ENCODE measurements around the gene C1orf185. TPM values are rescaled to one million over a fixed set of nuclear protein-coding genes. Genes with fewer than 3 reads are reported as not detected.
"Not testable (repeated sequence)": the region's sequence is repeated elsewhere in the genome, so short reads cannot be mapped to it uniquely, and the experiment has no call there.

The C1orf185 gene
- total and polyA plus RNA-seq, 2 experiments from 2014 or later: not detected

GRCh38 chr1:51158263-51158662 is 56.2 kb downstream of the C1orf185 start:
- Histone ChIP-seq H3K9me2 (replicated peaks; ENCODE audit: insufficient read depth) (no peaks in the 10 kb centered on the region), H3K27me3 (no peaks in the 10 kb centered on the region), H4K20me1 (ENCODE audit: insufficient read depth, poor library complexity, severe bottlenecking) (no peaks in the 10 kb centered on the region), H3K4me3 (no peak overlapping the region), H2AFZ (no peak overlapping the region), H3K27ac (no peak overlapping the region), H3K9me3 (ENCODE audit: low read depth) (no peaks in the 10 kb centered on the region), H3K4me2 (no peak overlapping the region), H3K4me1 (ENCODE audit: insufficient read depth) (no peaks in the 10 kb centered on the region), H3K36me3 (replicated peaks; ENCODE audit: insufficient read depth, low read depth) (no peaks in the 10 kb centered on the region), H3K79me2 (no peaks in the 10 kb centered on the region)
- no peak for DNase-seq (ENCODE audit: low spot score)
- WGBS (ENCODE audit: low lambda C conversion rate, missing lambda C conversion rate): 94% methylated on average over 4 of the region's 4 CpGs
- no peak for TF ChIP-seq EZH2 (IDR thresholded peaks at IDR 0.05; ENCODE audit: borderline replicate concordance)
- TF ChIP-seq EZH2phosphoT487 (IDR thresholded peaks at IDR 0.05; ENCODE audit: low read depth, severe bottlenecking, unreplicated experiment): no peak
- no peak for TF ChIP-seq CTCF (IDR thresholded peaks at IDR 0.05; ENCODE audit: poor library complexity)

DNA sequence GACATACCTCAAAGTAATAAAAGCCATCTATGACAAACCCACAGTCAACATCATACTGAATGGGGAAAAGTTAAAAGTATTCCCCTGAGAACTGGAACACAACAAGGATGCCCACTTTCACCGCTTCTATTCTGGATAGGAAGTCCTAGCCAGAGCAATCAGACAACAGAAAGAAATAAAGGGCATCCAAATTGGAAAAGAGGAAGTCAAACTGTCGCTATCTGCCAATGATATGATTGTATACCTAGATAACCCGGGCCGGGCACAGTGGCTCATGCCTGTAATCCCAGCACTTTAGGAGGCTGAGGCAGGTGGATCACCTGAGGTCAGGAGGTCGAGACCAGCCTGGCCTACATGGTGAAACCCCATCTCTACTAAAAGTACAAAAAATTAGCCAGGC is 60.5 kb downstream of the C1orf185 start:
- H3K9me2 ChIP-seq (replicated peaks; ENCODE audit: insufficient read depth); H2AFZ ChIP-seq; H3K27me3 ChIP-seq; H3K9me3 ChIP-seq (ENCODE audit: low read depth); H3K27ac ChIP-seq; H3K4me1 ChIP-seq (ENCODE audit: insufficient read depth); H3K36me3 ChIP-seq (replicated peaks; ENCODE audit: insufficient read depth, low read depth); DNase-seq (ENCODE audit: low spot score); H3K4me2 ChIP-seq; H3K4me3 ChIP-seq; H3K79me2 ChIP-seq; H4K20me1 ChIP-seq (ENCODE audit: insufficient read depth, poor library complexity, severe bottlenecking): not testable (repeated sequence)
- WGBS (ENCODE audit: low lambda C conversion rate, missing lambda C conversion rate): 78% methylated on average over 5 of the region's 5 CpGs

DNA sequence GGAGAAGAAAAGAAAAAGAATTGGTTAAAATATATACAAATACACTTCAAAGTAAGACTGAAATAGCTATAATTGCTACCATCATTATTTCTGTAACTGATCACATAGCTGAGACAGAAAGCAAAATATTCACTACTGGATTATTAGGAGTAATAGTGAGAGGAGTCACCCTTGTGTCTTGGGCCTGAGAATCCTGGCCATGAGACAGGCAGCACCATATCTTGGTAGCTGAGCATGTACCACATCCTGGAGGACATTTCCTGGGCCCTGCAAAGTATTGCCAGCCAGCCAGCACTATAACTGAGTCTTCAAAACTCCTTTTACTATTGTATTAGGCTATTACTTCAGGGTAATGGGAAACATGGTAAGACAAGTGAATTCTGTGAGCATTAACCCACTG is 63.5 kb downstream of the C1orf185 start:
- no peaks in the 10 kb centered on the region for H3K4me1 ChIP-seq (ENCODE audit: insufficient read depth)
- H3K27me3 ChIP-seq: no peaks in the 10 kb centered on the region
- H2AFZ ChIP-seq: no peak overlapping the region
- DNase-seq (ENCODE audit: low spot score): no peak
- no peaks in the 10 kb centered on the region for H3K79me2 ChIP-seq
- no peaks in the 10 kb centered on the region for H3K9me3 ChIP-seq (ENCODE audit: low read depth)
- H3K27ac ChIP-seq: no peak overlapping the region
- no peak overlapping the region for H3K4me2 ChIP-seq
- H3K9me2 ChIP-seq (replicated peaks; ENCODE audit: insufficient read depth): no peaks in the 10 kb centered on the region
- no peak overlapping the region for H3K4me3 ChIP-seq
- H3K36me3 ChIP-seq (replicated peaks; ENCODE audit: insufficient read depth, low read depth): no peaks in the 10 kb centered on the region
- TF ChIP-seq EZH2 (IDR thresholded peaks at IDR 0.05; ENCODE audit: borderline replicate concordance) (no peak), EZH2phosphoT487 (IDR thresholded peaks at IDR 0.05; ENCODE audit: low read depth, severe bottlenecking, unreplicated experiment) (no peak), CTCF (IDR thresholded peaks at IDR 0.05; ENCODE audit: poor library complexity) (no peak)
- no peaks in the 10 kb centered on the region for H4K20me1 ChIP-seq (ENCODE audit: insufficient read depth, poor library complexity, severe bottlenecking)

GRCh38 chr1:51168266-51168845 is 66.3 kb downstream of the C1orf185 start:
- H3K79me2 ChIP-seq: no peaks in the 10 kb centered on the region
- H3K27me3 ChIP-seq: no peaks in the 10 kb centered on the region
- no peaks in the 10 kb centered on the region for H3K4me1 ChIP-seq (ENCODE audit: insufficient read depth)
- no peak overlapping the region for H3K27ac ChIP-seq
- H3K9me3 ChIP-seq (ENCODE audit: low read depth): no peaks in the 10 kb centered on the region
- no peaks in the 10 kb centered on the region for H3K9me2 ChIP-seq (replicated peaks; ENCODE audit: insufficient read depth)
- no peak overlapping the region for H3K4me2 ChIP-seq
- TF ChIP-seq EZH2phosphoT487 (IDR thresholded peaks at IDR 0.05; ENCODE audit: low read depth, severe bottlenecking, unreplicated experiment) (no peak), CTCF (IDR thresholded peaks at IDR 0.05; ENCODE audit: poor library complexity) (no peak), EZH2 (IDR thresholded peaks at IDR 0.05; ENCODE audit: borderline replicate concordance) (no peak)
- no peaks in the 10 kb centered on the region for H3K36me3 ChIP-seq (replicated peaks; ENCODE audit: insufficient read depth, low read depth)
- no peak overlapping the region for H2AFZ ChIP-seq
- no peak for DNase-seq (ENCODE audit: low spot score)
- H4K20me1 ChIP-seq (ENCODE audit: insufficient read depth, poor library complexity, severe bottlenecking): no peaks in the 10 kb centered on the region
- H3K4me3 ChIP-seq: no peak overlapping the region
- 80% methylated on average over 1 of the region's 1 CpG for WGBS (ENCODE audit: low lambda C conversion rate, missing lambda C conversion rate)
